ENCODE data around the gene PTPRT.

GRCh38 chr20:42338294-42339201 is 851.2 kb downstream of the PTPRT start:
- TF ChIP-seq CTCF (IDR thresholded peaks at IDR 0.05) (no peak), POLR2A (IDR thresholded peaks at IDR 0.05) (no peak)

Measured in Peyer's patch (tissue), 4 donors.